NCI-H1105 (cell line): ENCODE data around the gene OR52N1.
A peak's percentile ranks its signal among the peaks of the same experiment; 100 is the strongest.

Experiments used
- DNase-seq: peaks from one replicate; lab custom pipeline; 2025; lab: John Stamatoyannopoulos, UW

The OR52N1 gene

DNA sequence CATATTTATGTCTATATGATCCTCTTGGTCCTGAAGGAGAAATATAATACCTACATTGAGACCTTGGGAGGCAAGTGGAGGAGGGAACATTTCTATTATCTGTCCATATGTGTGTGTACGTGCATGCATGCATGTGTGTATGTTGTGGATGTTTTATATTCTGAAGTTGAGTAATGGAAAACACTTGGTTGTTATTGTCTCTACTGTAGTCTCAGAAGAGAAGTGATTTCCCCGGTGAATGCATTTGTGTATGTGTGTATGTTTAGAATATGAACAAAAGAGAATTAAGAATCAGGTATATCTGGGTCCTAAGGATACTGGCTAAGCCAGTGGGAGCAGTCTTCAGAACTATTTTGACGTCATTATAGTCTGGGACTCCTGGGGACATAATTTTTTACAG lies at the start of gene OR52N1:
OR52N1 (minus strand) TSS at position 101 of the 400 bp plus-strand sequence. CDS start 2,449 bp downstream, outside the sequence.
- DNase-seq: no peak

DNA sequence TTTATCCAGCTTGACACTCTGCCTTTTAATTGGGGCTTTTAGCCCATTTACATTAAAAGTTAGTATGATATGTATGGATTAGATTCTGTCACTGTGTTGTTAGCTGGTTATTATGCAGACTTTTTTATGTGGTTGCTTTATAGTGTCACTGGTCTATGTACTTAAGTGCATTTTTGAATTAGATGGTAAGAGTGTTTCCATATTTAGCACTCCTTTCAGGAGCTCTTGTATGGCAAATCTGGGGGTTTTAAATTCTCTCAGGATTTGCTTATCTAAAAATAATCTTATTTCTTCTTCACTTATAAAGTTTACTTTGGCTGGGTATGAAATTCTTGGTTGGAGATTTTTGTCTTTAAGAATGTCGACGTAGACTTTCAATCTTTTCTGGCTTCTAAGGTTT lies 46.6 kb upstream of the OR52N1 start:
- DNase-seq: no peak

DNA sequence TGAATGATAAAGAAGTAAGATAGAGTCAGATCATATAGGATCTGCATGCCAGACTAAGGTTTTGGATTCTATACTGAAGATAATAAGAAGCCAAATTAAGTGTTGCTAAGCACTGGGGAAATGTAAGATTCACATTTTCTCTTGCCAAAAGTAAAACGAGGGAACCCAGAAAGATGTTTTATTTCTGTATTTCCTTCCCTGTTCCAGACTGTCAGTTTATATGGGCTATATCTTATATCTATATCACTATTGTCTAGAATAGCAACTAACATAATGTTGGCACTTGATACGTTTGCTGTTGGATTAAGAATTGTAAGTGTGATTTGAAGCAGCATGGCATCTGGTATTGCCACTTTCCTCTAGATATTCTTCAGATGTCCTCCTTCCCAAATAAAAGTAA lies 42.4 kb upstream of the OR52N1 start:
- DNase-seq: no peak

DNA sequence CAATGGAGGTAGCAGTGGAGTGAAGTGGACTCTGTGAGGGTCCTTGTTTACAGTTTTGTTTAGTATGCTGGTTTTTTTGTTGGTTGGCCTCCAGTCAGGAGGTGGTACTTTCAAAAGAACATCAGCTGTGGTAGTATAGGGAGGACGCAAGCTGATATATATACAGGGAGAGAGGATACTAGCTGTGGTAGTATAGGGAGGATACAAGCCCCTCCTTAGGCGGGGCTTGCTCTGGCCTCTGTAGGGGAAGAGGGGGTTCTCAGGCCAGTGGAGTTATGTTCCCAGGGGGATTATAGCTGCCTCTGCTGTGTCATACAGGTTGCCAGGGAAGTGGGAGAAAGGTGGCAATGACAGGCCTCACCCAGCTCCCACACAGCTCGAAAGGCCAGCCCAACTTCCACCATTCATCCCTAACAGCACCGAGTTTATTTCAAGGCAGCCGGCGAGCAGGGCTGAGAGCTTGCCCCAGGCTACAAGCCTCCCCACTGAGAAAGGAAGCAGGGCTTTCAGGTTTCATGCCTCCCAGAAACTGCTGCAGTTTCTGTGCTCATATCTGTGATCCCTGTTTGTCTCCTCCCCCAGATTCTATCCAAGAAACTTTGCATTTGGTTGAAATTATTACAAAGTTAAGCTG lies 40.2 kb upstream of the OR52N1 start:
- no peak for DNase-seq

DNA sequence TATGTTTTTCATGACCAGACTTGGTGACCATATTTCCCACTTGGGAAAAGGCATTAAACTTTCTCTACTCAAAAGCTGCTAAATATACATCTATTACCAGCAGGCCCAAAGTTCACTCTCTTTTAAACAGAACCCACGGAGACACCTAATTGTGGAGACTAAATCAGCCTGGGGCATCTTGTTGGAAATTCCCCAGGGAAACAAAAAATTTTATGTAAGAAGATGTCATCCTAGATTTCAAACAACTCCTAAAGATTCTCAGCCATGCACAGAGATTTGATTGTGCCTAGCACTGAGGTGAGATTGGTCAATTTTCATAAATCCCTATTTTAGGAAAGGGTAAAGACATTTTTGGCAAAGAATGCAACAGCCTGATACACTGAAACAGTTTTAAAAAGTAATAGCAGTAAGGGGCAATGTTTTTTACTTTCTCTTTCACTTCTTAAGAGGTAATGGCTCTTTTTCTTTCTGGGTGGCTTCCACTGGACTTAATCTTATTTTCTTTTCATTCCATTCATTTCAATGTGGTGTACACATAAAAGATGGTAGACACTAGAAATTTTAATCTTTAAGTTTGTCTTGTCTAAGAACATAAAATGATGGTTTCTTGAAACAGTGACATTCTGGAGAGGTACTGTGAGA lies 27.3 kb upstream of the OR52N1 start:
- DNase-seq: no peak

DNA sequence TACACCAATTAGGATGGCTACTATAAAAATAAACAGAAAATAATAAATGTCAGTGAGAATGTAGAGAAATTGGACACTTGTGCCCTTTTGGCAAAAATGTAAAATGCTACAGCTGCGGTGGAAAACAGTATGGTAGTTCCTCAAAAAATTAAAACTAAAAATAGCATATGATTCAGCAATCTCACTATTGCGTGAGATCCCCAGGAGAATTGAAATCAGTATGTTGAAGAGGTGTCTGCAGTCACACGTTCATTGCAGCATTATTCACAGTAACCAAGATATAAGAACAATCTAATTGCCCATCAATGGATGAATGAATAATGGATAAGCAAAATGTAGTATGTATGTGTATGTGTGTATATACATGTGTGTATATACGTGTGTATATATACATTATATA lies 24.5 kb upstream of the OR52N1 start:
- DNase-seq: no peak

DNA sequence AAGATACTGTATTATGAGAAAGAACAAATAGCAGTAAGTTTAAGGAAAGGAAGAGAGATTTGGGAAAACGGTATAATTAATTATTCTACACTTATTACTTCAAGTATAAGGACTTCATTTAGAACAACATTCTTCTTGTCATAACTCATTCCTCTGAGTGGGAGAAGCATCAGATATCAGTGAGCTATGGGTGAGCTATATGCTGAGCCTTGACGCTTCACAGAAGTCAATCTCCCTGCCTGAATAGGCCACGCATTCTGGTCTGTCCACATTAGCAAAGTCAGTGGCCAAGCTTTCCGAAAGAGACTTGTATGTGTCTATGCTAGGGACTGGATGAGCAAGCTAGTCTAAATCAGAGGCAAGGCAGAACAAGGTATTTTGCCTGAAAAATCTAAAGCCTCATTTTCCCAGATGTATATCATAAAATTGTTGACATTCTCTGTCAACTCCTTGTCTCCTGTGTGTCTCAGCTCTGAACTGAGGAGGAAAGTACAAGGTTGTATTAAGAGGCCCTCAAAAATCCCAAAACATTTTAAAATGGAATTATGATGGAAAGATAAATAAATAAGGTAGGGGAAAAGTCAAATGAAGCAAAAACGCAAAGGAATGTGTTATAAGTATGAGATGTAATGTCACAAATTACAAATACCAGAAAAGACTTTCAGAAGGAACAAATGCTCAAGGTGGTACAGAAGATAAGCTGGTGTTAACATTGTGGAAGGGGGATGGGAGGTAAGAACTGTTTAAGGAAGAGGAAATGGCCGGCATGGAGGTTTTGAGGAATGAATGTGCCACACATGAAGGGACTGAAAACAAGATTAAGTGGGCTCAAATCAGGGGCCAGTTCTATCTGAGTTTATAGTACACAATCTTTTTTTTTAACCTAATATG lies 19.1 kb upstream of the OR52N1 start:
- DNase-seq: no peak

DNA sequence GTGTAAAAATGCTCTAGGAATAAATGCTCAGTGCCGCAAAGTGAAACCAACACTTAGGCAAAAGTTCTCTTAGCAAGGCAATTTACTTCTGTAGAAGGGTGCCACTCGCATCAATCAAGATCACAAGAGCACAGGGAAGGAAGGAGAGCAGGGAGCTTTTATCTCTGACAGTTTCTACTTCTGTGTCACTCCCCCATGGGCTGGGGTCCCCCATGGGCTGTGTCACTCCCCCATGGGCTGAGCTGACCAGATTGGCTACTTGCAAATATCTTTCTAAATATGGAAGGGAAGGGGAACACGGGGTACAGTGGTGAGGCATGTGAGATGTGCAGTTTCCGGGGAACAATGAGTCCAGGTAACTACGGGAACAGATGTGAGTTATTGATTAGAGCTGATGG lies 18.1 kb upstream of the OR52N1 start:
- no peak for DNase-seq

DNA sequence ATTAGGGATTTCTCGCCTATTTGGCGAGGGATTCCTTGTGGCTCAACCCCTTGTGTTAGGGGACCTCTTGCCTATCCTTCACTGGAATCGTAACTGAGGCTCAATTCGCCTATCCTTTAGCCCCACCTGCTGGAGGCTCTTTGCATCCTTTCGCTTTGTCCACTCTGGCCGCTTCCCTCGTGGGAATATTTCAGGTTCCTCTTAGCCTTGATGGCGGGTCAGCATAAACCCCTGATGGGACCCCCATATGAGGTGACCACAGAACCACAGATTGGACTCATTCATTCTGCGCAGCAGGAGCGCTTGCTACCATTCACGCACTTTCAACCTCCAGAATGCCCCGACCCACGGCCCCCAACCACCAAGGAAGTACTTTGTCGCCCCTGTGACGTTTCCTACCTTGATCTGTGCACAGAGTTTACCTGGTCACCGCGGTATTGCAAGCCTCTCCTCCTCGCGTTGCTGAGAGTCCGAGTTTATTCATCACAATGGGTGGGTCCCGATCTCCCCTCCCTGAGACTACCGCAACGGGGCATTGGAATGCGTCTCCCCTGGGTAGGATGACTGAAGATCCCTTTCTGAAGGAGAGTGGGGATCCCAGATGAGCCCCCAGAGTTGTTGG lies 17.5 kb upstream of the OR52N1 start, which contains the start of gene OR52N2:
OR52N2 (plus strand) TSS at position 425 of the 622 bp plus-strand sequence. CDS start 11,412 bp downstream, outside the sequence.
- DNase-seq: peak; percentile 55

DNA sequence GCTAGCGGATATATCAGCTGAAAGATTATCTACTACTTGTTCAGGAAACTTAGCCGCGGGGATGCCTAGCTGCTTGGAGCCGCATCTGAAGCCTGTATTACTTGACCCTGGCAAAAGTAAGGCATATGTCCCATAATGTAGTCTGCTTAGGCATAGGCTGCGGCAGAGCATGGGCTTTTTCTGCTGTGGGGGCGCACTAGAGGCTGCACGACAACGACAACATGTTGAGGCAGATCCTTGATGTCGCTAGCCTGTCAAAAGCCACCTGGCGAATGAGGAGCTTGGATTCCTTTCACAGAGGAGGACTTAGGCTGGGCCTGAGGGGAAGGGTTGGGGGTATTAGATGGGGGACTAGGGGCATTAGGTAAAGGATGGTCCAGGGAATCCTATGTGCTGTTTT lies 16.5 kb upstream of the OR52N1 start:
- no peak for DNase-seq

DNA sequence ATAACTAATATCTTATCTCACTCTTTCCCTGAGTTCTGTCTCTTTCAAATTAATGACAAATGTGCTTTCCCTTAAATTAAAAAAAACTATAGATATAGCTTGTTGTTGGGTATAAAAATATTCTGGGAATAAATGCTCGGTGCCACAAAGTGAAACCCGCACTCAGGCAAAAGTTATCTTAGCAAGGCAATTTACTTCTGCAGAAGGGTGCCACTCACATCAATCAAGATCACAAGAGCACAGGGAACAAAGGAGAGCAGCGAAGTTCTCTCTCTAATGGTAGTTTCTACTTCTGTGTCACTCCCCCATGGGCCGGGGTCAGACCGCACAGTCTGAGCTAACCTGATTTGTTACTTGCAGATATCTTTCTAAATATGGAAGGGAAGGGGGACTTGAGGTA lies 12.9 kb upstream of the OR52N1 start:
- DNase-seq: no peak

DNA sequence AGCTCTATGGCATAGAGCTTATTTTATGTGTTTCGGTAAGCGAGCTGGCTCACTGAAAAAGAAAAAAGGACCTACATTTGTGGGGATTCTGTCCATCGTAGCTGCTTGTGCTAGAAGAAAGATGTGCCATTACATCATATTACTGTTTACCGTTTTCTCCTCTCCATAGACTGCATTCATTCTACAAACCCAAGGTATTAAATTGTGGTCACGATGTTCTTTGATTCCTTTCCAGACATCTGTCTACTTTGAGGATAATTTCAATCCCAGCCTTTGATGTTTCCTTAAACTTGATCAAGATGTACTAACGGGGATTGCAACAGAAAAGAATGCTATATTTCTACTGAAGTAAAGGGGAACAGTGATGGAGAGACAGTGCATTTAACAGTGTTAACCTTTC lies 5.5 kb upstream of the OR52N1 start:
- no peak for DNase-seq

DNA sequence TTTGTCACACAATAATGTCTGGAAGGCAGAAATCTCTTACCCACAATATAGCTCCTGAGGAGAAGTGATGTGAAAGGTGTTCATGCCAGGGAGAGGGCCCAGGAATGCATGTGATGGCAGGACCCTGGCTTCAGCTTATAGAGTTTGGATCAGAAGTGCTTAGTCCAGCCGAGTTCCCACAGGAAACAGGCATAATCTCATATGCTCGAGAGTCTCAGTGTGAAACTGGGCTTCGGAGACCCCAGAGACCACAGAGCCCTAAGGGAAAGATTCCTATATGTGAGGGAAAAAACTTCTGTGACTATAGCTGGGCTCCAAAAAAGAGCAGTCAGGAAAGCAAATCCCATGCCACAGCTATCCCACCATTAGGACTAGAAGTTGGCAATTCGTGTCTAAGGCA lies 7.8 kb downstream of the OR52N1 start, which contains the start of gene OR52N5:
OR52N5 (minus strand) TSS at position 101 of the 400 bp plus-strand sequence. CDS start 4,721 bp downstream, outside the sequence.
- DNase-seq: no peak

DNA sequence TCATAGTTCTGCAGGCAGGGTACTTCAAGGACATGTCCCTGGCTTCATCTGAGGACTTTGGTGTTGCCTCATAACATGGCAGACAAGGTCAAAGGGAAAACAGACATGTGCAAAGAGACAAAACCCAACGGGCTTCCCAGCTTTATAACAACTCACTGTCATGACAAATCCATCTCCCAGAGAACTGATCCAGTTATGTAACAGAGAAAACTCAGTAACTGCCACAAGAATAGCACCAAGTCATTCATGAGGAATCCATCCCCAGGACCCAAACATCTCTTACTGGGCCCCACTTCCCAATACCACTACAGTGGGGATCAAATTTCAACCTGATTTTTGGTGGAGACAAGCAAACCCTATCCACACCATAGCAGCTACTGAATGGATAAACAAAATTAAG lies 24.0 kb downstream of the OR52N1 start:
- no peak for DNase-seq

DNA sequence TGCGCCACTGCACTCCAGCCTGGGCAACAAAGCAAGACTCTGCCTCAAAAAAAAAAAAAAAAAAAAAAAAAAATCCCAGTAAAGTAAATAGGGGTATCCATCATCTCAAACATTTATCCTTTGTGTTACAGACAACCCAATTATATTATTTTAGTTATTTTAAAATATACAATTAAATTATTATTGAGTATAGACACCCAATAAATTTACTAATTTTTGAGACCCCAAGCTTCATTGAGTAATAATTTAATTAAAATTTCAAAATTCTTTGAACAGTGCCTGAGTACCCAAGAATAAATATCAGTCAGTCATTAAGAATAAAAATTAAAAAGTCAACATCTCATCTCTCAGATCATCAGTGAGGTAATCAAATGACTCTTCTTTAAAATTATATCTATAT lies 37.1 kb downstream of the OR52N1 start, which contains the start of gene OR52N4:
OR52N4 (plus strand) TSS at position 301 of the 400 bp plus-strand sequence. CDS start 498 bp downstream, outside the sequence.
- DNase-seq: no peak

DNA sequence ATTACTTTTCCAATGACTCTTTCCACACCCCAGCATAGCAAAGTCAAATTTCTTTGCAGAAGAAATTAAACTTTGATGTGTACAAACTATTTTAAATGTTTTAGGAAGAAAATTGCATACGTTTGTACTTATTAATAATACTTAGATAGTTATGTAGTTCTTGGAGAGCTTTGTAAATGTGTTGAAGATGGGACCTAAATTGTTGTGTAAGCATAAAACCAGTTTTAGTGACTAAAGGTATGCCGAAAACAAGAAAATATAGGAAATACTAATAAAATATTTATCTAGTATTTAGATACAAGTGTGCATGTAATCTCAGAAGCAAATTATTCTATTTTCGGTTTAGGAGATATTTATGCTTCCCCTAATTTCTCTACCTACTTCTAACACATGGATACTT lies 41.2 kb downstream of the OR52N1 start:
- DNase-seq: no peak

DNA sequence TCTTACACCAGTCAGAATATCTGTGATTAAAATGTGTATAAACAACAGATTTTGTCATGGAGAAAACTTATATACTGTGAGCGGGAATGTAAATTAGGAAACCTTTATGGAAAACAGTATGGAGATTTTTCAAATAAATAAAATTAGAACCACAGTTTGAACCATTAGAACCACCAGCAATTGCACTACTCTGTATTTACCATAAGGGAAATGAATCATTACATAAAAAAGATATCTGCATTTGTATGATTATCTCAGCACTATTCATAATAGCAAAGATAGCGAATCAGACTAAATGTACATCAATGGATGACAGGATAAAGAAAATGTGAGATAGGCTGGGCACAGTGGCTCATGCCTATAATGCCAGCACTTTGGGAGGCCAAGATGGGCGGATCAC lies 44.5 kb downstream of the OR52N1 start:
- no peak for DNase-seq

DNA sequence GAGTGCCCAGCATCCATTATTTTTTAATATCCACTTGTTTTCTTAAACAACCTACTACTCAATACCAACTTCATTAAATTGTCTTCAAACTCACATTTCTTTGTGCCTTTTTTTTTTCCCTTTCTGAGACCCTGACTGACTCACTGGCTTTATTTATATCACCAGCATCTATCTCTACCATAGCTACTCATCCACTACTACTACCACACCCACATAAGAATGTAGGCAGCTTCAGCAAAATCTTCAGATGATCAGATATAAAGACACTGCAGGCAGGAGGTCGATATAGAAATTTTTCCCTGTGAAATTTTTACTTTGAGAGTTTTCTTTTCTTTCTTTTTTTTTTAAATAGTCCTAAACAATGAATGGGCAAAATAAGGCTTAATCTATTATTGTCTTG lies 52.6 kb downstream of the OR52N1 start:
- DNase-seq: no peak

DNA sequence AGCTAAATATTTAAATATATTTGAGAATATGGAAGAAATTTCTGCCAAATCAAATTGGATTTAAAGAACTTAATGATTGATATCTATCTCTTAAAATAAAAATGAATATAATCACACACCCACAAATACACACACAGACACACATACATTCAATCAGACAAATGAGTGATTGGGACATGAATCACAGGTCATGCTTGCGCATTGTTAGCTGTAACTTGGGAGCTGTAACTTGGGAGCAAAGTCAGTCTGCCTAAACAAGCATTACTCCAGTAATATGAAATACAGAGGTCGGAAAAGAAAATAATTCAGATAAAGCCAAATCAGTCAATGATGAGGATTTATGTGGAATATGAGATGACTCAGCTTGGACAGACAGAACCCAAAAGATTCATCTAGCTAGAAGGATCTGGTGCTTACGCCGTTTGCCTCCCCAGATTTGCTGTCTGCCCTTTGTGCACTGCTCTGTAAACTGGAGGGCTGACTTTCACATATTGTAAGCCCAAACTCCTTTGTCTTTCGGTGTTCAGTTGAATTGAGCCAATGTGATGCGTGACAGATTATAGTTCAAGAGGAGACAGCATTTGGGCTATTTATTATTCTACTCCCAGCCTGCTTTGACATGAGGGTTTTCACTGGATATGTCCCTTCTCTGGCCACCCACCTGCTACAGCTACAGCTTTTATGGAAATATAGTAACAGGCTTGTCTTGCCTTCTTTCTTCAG lies 53.2 kb downstream of the OR52N1 start:
- DNase-seq: no peak

DNA sequence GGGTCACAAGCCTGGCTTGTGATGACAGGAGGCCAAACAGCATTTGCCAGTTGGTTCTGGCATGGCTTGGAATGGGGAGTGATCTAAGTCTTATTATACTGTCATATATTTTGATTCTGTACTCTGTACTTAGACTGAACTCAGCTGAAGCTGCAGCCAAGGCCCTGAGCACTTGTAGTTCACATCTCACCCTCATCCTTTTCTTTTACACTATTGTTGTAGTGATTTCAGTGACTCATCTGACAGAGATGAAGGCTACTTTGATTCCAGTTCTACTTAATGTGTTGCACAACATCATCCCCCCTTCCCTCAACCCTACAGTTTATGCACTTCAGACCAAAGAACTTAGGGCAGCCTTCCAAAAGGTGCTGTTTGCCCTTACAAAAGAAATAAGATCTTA lies 54.0 kb downstream of the OR52N1 start:
- DNase-seq: no peak
